OCI-LY1 (cell line): ENCODE measurements around the gene WHRN.
A peak's percentile ranks its signal among the peaks of the same experiment; 100 is the strongest.

Experiments
- H2AFZ ChIP-seq: fragments of 200-600 bp; sonication (generic), shearing (Covaris generic); 2 replicates; pipeline ENCODE4 v1.6.0; 2014; ENCODE audit warnings: antibody characterized with exemption, mild to moderate bottlenecking, low read length
- H3F3A ChIP-seq: fragments of 200-600 bp; sonication (generic), shearing (Covaris generic); 2 replicates; pipeline ENCODE4 v1.6.0; 2014; ENCODE audit warnings: mild to moderate bottlenecking, antibody characterized with exemption, low read length, moderate library complexity; ENCODE audit not compliant: insufficient read depth
- H3K27ac ChIP-seq: fragments of 200-600 bp; sonication (generic); 2 replicates; pipeline ENCODE4 v1.5.1; 2014; ENCODE audit warnings: low read length, mixed run types, mild to moderate bottlenecking, low read depth; ENCODE audit not compliant: poor library complexity, severe bottlenecking
- H3K27me3 ChIP-seq: fragments of 200-600 bp; sonication (generic); 2 replicates; pipeline ENCODE4 v1.6.0; 2014; ENCODE audit warnings: antibody characterized with exemption, mild to moderate bottlenecking, low read length, moderate library complexity; ENCODE audit not compliant: insufficient read depth
- H3K36me3 ChIP-seq: fragments of 200-600 bp; sonication (generic); 2 replicates; pipeline ENCODE4 v1.6.1; 2014; ENCODE audit warnings: mild to moderate bottlenecking, antibody characterized with exemption, low read length, moderate library complexity, mixed read lengths; ENCODE audit not compliant: insufficient read depth
- H3K4me1 ChIP-seq: fragments of 200-600 bp; sonication (generic); 2 replicates; pipeline ENCODE4 v1.5.1; 2014; ENCODE audit warnings: mild to moderate bottlenecking, low read length, moderate library complexity; ENCODE audit not compliant: insufficient read depth, severe bottlenecking
- H3K4me2 ChIP-seq: fragments of 200-600 bp; sonication (generic), shearing (Covaris generic); 2 replicates; pipeline ENCODE4 v1.6.1; 2014; ENCODE audit warnings: low read length
- H3K4me3 ChIP-seq: fragments of 200-600 bp; sonication (generic); 2 replicates; pipeline ENCODE4 v1.5.1; 2014; ENCODE audit warnings: low read length, low read depth, mild to moderate bottlenecking, mixed read lengths; ENCODE audit not compliant: poor library complexity, severe bottlenecking
- H3K79me2 ChIP-seq: fragments of 200-600 bp; shearing (Covaris generic); 2 replicates; pipeline ENCODE4 v1.6.1; 2016; ENCODE audit warnings: mixed run types, low read length, mixed read lengths; ENCODE audit not compliant: insufficient read depth
- H3K9ac ChIP-seq: fragments of 200-600 bp; sonication (generic), shearing (Covaris generic); 2 replicates; pipeline ENCODE4 v1.6.1; 2014; ENCODE audit warnings: mild to moderate bottlenecking, low read length, mixed read lengths
- H3K9me2 ChIP-seq: fragments of 200-600 bp; sonication (generic), shearing (Covaris generic); 2 replicates; pipeline ENCODE4 v1.6.1; 2014; ENCODE audit warnings: low read depth, mild to moderate bottlenecking, low read length, mixed read lengths
- H3K9me3 ChIP-seq: fragments of 200-600 bp; shearing (Covaris generic); 2 replicates; pipeline ENCODE4 v1.6.1; 2014; ENCODE audit warnings: low read length, mixed read lengths
- H4K20me1 ChIP-seq: fragments of 200-600 bp; sonication (generic), shearing (Covaris generic); 2 replicates; pipeline ENCODE4 v1.6.0; 2016; ENCODE audit warnings: mild to moderate bottlenecking, low read length; ENCODE audit not compliant: insufficient read depth
- CTCF ChIP-seq: fragments of 200-600 bp; sonication (generic), shearing (Covaris generic); IDR thresholded peaks from 2 replicates; pipeline ENCODE4 v1.5.1; 2017; ENCODE audit warnings: mild to moderate bottlenecking, antibody characterized with exemption, low read length, moderate library complexity, mixed read lengths
- EZH2 ChIP-seq: fragments of 200-600 bp; sonication (generic), shearing (Covaris generic); IDR thresholded peaks from 2 replicates; pipeline ENCODE4 v1.8.0; 2017; ENCODE audit warnings: borderline replicate concordance, mixed run types, mild to moderate bottlenecking, antibody characterized with exemption, low read length, moderate library complexity, mixed read lengths

Gene WHRN

GRCh38 chr9:114506082-114506390 is 763 bp upstream of the WHRN start:
- TF ChIP-seq CTCF (no peak), EZH2 (no peak)
- Histone ChIP-seq H3K9me2 (no peaks in the 10 kb centered on the region), H3K4me2 (peak overlapping the region; percentile 93), H3K36me3 (no peaks in the 10 kb centered on the region), H3K4me3 (peak overlapping the region; percentile 67), H2AFZ (no peak overlapping the region), H3K9ac (peak overlapping the region; percentile 30; the same call in 1 of the 2 replicates), H3K79me2 (no peaks in the 10 kb centered on the region), H3K27ac (no peak overlapping the region), H3F3A (no peaks in the 10 kb centered on the region), H3K4me1 (peaks cover 33% of the 10 kb centered on the region), H3K27me3 (no peaks in the 10 kb centered on the region), H4K20me1 (no peaks in the 10 kb centered on the region), H3K9me3 (no peaks in the 10 kb centered on the region)

GRCh38 chr9:114504341-114505186 is 709 bp downstream of the WHRN start:
- Histone ChIP-seq H3K4me3 (peak overlapping the region; percentile 67), H3K79me2 (no peaks in the 10 kb centered on the region), H3K9me3 (no peaks in the 10 kb centered on the region), H3K9ac (peak overlapping the region; percentile 49), H2AFZ (no peak overlapping the region; the same call in 1 of the 2 replicates), H3K9me2 (no peaks in the 10 kb centered on the region), H3K27ac (no peak overlapping the region), H3K27me3 (no peaks in the 10 kb centered on the region), H4K20me1 (no peaks in the 10 kb centered on the region), H3K36me3 (no peaks in the 10 kb centered on the region), H3F3A (no peaks in the 10 kb centered on the region), H3K4me2 (peak overlapping the region; percentile 93), H3K4me1 (peaks cover 33% of the 10 kb centered on the region)
- TF ChIP-seq CTCF (peak; percentile 59), EZH2 (no peak)

- peak overlapping the region; percentile 67 for H3K4me3 ChIP-seq
- no peak overlapping the region for H3K27ac ChIP-seq
- TF ChIP-seq EZH2 (no peak), CTCF (no peak)
- H3F3A ChIP-seq, result no peaks in the 10 kb centered on the region
- H3K36me3 ChIP-seq, result no peaks in the 10 kb centered on the region
- no peaks in the 10 kb centered on the region for H4K20me1 ChIP-seq
- no peaks in the 10 kb centered on the region for H3K9me2 ChIP-seq
- no peak overlapping the region for H3K9ac ChIP-seq
- no peaks in the 10 kb centered on the region for H3K9me3 ChIP-seq
- peak overlapping the region; percentile 93 for H3K4me2 ChIP-seq
- no peaks in the 10 kb centered on the region for H3K79me2 ChIP-seq
- no peaks in the 10 kb centered on the region for H3K27me3 ChIP-seq
- H2AFZ ChIP-seq, result no peak overlapping the region
- H3K4me1 ChIP-seq, result peaks cover 33% of the 10 kb centered on the region
Measured at GRCh38 chr9:114503522-114504340, 1.5 kb downstream of the WHRN start.
